GM10266 (cell line): Measurements from ENCODE around the gene AXDND1.

Experiments
- DNase-seq: peaks from one replicate; pipeline ENCODE4 v3.0.0; 2012; ENCODE audit errors: extremely low spot score
- TF ChIP-seq, protein P1 (sequence below): IDR thresholded peaks from 2 replicates; pipeline ENCODE4 v1.5.1; 2012; ENCODE audit warnings: mild to moderate bottlenecking, low read depth; ENCODE audit not compliant: control insufficient read depth, insufficient read depth; ENCODE audit errors: missing control alignments

Gene AXDND1

DNA sequence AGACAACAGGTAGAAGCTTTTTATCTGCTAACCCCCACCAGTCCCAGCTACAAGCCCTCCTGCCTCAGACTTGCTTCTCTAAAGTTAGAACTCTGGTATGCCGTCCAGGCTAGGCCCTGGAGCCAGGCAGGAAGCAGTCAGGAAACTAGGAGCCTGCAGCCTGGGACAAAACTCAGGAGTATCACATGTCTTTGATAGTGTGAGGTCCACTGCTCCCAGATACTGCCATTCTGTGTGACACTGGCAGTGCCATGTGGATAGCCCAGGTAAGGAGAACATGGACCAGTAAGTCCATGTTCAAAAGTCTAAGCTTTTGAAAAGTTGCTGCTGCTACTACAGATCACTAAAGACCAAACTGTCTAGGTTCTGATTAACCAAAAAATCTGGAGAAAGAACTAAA lies 164.6 kb downstream of the AXDND1 start:
- TF ChIP-seq, protein P1, sequence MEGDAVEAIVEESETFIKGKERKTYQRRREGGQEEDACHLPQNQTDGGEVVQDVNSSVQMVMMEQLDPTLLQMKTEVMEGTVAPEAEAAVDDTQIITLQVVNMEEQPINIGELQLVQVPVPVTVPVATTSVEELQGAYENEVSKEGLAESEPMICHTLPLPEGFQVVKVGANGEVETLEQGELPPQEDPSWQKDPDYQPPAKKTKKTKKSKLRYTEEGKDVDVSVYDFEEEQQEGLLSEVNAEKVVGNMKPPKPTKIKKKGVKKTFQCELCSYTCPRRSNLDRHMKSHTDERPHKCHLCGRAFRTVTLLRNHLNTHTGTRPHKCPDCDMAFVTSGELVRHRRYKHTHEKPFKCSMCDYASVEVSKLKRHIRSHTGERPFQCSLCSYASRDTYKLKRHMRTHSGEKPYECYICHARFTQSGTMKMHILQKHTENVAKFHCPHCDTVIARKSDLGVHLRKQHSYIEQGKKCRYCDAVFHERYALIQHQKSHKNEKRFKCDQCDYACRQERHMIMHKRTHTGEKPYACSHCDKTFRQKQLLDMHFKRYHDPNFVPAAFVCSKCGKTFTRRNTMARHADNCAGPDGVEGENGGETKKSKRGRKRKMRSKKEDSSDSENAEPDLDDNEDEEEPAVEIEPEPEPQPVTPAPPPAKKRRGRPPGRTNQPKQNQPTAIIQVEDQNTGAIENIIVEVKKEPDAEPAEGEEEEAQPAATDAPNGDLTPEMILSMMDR: no peak
- DNase-seq: no peak

DNA sequence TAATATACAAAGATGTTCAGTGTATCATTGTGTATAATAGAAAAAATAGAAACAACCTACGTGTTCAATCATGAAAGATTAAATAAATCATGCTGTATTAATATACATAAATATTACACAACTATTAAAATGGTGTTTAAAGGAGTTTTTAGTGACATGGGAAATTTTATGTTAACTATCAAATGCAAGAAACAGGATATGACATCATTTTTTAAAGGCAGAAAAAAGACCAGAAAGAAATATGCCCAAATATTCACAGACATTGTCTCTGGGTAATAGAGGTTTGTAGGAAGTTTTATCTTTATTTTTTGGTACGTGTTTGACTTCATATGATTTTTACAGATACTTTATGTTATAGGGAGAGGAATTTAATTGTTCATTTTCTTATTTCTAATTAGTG lies 176.0 kb downstream of the AXDND1 start:
- no peak for DNase-seq
- TF ChIP-seq, protein P1: no peak

DNA sequence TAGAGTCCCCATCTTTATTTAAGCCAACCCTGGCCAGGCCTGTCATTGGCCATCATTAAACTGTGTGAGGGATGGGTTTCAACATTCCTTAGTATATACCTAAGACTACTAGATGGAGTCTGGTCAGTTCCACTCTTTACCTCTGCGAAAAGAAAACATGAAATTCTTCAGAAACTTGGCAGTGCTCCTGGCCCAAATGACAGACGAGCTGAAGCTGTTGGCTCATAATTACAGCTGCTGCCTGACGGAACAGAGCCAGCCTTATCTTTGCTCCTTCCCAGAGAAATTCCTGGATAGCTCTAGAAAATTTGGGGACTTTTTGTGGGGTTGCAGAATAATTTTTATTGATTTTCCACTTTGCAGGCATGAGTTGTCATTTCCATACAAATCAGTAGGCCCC lies 179.6 kb downstream of the AXDND1 start:
- DNase-seq: no peak
- TF ChIP-seq, protein P1: no peak

DNA sequence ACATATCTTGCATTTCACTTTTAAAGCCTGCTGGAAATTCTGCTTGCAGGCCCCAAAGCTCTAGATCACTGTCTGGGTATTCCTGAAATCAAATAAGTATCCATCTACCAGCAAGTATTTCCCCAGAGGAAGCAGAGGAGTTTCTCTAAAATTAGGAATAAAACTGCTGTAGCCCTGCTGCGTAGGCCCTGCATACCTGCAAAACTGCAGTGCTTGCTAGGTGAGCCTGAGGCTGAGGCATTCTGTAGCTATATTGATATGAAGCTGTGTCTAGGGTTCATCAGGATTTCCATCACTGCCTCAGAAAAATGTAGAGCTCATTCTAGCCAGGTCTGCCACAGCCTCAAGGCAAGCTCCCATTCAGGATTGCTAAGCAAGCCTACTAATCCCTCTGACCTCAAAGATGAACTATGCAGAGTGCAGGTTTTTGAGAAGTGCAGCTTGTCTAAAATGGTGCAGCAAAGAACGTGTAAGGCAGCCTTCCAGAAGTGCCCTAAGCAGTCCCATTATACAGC lies 181.3 kb downstream of the AXDND1 start:
- no peak for DNase-seq
- TF ChIP-seq, protein P1: no peak

DNA sequence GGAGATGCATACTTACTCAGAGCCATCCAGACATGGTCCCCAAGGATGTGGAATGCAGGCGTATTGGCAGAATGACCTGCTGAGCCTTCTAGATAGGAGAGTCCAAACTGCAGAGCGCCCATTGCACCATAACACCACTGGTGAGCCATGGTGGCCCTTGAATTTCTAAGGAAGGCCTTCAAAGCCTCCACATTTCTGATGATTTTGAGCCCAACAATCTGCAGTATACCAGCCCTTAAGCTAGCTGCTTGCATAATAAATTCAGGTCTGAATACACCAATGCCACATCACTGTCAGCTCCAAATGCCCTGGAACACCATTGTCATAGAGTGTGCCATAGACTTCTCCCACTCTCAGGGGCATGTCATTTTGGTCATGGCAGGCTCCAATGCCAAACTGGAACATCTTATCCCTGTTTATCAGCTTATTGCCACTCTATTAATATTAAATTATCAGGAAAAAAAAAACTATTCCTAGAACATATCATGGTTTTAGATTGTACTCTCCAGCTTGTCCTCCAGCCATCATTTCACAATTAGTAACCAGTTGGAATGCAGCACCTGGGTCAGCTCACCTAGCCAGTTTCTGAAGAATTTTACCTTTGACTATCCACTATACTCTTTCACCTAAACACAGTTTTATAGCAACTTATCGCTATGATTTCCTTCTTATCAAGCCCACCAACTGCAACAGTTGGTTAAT lies 183.0 kb downstream of the AXDND1 start:
- TF ChIP-seq, protein P1: no peak
- DNase-seq: no peak

DNA sequence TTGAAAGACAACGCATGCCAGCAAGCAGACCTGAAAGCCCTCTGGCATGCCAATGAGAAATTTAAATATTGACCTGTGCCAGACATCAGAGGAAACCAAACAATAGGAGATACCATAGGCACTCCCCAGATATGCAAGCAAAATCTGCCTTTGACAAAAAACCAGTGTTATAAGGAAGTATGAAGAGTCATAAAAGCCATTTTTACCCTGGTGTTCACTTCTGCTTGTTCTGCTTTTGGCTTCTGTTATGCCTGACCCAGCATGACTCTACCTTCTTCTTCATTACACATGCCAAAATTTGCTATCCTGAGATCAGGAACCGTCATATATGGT lies 183.6 kb downstream of the AXDND1 start:
- DNase-seq: no peak
- TF ChIP-seq, protein P1: no peak
